NCI-H345 treated with DMSO at 0.1 percent for 48 hours (cell line): Measurements from ENCODE around the gene MYO7A.

Source experiments
- DNase-seq: peaks from one replicate; lab custom pipeline; 2025; ENCODE audit not compliant: unreplicated experiment; lab: John Stamatoyannopoulos, UW

MYO7A gene

DNA sequence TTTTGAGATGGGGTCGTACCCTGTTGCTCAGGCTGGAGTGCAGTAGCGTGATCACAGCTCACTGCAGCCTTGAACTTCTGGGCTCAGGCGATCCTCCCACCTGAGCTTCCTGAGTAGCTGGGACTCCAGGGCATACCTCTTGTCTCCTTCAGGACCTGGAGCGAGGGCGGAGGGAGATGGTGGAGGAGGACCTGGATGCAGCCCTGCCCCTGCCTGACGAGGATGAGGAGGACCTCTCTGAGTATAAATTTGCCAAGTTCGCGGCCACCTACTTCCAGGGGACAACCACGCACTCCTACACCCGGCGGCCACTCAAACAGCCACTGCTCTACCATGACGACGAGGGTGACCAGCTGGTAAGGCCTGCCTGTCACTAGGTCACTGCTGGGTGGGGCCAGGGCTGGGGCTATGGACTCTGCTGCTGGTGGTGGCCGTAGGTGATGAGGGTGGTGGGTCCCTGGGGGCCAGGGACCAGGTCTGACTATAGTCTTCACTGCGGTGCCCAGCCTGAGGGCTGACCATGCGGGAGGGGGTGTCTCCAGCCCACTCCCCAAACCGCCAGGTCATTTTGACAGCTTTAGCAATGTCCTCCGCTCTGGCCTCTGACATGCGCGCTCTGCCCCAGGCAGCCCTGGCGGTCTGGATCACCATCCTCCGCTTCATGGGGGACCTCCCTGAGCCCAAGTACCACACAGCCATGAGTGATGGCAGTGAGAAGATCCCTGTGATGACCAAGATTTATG lies 53.9 kb downstream of the MYO7A start:
- no peak for DNase-seq

- no peak for DNase-seq
Observed at GRCh38 chr11:77182542-77183430, 54.7 kb downstream of the MYO7A start.

GRCh38 chr11:77183431-77183984 lies 55.5 kb downstream of the MYO7A start:
- no peak for DNase-seq

- DNase-seq = no peak
Observed at GRCh38 chr11:77184136-77184860, 56.3 kb downstream of the MYO7A start.

- DNase-seq = no peak
Observed at GRCh38 chr11:77186302-77186701, 58.3 kb downstream of the MYO7A start.

- DNase-seq = no peak
Observed at GRCh38 chr11:77187111-77187750, 59.2 kb downstream of the MYO7A start.

GRCh38 chr11:77187776-77188632 lies 60.0 kb downstream of the MYO7A start:
- peak; percentile 48 for DNase-seq

DNA sequence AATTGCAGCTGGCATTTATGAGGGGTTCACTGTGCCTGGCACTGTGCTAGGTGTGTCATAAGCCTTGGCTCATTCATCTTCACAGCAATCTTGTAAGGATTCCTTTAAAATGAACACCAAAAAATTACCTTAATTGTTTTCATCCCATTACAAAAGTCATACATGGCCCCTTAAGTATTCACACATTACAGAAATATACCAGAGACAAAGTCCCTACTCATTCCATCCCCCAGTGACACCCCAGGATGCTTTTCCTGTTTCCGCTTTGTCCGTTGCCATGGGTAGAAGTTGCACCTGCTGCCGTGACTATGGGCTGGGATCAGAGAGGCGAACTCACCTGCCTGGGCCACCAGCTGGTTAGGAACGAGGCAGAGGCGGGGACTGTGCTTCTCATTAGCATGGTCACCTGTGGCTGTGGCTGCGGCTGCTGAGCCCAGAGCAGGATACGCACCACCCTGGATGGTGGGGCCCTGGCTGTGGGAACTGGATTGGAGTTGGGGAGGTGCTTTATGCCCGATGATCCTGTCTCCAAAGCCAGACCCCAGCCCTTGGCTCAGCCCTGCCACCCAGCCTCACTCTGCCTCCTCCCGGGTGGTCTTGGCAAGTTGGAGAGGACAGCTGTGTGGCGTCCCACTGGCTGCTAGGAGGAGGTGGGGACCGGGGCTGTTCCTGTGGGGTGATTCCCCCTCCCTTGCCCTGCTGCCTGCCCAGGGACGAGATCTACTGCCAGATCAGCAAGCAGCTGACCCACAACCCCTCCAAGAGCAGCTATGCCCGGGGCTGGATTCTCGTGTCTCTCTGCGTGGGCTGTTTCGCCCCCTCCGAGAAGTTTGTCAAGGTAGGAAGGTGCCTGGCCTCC lies 60.8 kb downstream of the MYO7A start:
- DNase-seq = peak; percentile 56

- no peak for DNase-seq
Observed at GRCh38 chr11:77189588-77190210, 61.7 kb downstream of the MYO7A start.

DNA sequence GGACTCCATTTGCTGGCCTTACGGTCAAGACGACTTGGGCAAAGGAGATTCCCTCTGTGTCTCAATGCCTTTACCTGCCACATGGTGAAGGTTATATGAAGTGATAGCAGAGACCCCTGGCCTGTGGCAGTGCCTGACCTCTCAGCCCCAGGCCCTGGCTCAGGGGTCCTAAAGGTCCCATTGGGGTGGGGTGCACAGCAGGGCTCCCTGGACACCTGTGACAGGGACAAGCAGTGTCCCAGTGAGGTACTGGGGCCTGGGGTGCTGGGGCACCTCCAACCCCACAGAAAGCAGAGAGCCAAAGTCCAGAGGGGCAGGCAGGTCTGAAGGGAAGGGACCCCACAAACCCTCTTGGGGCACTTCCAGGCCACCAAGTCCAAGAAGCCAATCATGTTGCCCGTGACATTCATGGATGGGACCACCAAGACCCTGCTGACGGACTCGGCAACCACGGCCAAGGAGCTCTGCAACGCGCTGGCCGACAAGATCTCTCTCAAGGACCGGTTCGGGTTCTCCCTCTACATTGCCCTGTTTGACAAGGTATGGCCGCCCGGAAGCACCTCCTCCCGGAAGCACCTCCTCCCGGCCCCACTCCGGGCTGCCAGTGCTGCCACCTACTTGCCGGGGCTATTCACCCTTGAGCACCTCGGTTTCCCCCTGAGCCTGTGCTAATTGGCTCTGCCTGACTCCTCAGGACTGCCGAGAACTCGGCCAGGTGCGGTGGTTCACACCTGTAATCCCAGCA lies 62.5 kb downstream of the MYO7A start:
- DNase-seq = no peak

DNA sequence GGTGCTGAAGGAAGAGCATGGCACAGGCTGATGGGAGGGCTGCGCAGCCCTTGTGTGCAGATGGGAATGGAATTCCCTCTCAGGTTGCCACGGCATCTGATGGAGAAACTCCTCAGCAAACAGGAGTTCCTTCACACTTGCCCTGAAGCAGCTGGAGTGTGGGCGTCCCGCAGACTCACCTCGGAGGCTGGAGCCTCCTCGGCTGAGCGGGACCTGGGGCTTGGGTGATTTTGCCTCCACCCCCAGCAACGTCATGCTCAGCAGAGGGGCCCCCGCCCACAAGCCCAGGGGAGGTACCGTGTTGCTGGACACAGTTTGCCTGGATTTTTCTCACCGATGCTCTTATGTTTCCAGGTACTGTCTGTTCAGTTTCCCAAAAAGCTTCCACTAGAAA lies 63.4 kb downstream of the MYO7A start:
- no peak for DNase-seq

- DNase-seq = no peak
Observed at GRCh38 chr11:77191823-77192495, 63.9 kb downstream of the MYO7A start.

DNA sequence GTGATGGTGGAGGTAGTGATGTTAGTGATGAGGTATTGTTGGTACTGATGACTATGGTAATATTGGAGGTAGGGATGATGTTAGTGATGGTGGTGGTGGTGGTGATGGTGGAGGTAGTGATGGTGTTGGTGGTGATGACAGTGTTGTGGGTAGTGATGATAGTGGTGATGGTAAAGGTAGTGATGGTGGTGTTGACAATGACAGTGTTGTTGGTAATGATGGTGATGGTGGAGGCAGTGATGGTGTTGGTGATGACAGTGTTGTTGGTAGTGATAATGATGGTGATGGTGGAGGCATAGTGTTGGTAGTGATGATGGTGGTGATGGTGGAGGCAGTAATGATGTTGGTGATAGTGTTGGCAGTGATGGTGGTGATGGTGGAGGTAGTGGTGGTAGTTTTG lies 65.1 kb downstream of the MYO7A start:
- DNase-seq = no peak

GRCh38 chr11:77193911-77194830 lies 66.1 kb downstream of the MYO7A start:
- DNase-seq = no peak

GRCh38 chr11:77195071-77195755 lies 67.2 kb downstream of the MYO7A start:
- no peak for DNase-seq

DNA sequence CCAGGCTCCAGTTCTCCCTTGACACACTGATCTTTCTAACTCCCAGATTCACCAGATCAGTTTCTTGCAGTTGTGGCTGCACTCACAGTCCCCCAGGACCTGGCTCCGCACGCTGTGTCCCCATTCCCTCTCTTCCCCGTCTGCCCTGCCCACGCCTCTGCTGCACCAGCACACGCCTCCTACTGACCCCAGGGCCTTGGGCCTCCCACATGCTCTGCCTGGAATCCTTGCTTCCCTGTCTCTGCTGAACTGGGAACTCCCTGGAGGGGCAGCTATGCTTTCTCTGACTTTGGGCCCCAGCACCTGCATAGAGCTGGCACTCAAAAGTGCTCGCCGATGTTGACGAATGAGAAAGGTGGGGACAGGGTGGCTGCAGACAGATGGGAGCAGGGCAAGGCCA lies 68.9 kb downstream of the MYO7A start:
- DNase-seq = no peak
